ENCODE results near the gene GPR62.

Gene GPR62

GRCh38 chr3:51955893-51956770 is 951 bp downstream of the GPR62 start:
- no peak for DNase-seq (ENCODE audit: low read depth)

- DNase-seq (ENCODE audit: low read depth), result no peak
These were observed 2.5 kb downstream of the GPR62 start for GRCh38 chr3:51957520-51958205.

GRCh38 chr3:51958603-51959521 is 3.7 kb downstream of the GPR62 start:
- no peak for DNase-seq (ENCODE audit: low read depth)

GRCh38 chr3:51959651-51960050 is 4.5 kb downstream of the GPR62 start:
- no peak for DNase-seq (ENCODE audit: low read depth)

DNA sequence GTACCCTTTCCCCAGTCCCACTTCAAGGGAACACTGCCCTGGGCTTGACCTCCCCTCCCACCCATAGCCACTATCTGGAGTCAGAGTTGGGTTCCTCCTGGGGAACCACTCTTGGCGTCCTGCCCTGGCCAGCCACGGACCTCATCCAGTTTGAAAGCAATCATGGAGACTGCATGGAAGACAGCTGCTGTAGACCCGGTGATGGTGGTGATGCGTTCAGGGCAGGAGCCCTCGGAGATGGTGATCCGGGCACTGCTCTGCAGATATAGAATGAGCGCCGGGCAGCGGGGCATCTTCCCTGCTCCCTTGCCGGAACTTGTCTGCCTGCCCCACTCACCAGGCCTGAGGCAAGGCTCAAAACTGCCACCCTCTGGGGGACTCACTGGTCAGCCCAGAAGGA is 5.2 kb downstream of the GPR62 start:
- no peak for DNase-seq (ENCODE audit: low read depth)

DNA sequence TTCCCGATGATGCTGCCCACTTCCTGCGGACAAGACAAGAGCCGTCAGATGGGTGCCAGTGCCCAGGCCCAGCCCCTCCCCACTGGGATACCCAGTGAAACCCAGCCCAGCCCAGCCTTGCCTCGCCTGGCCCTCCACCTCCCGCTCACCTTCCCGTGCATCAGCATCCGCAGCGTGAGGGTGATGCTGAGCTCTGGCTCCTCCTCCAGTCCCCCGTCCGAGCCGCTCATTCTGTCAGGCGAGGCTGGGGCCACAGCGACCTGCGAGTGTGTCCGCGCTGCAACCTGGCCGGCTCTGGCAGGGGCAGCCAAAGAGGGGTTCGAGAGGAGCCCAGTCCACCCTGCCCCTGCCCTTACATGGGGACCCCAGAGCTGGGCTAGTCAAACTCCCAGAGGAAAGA is 5.8 kb downstream of the GPR62 start:
- DNase-seq (ENCODE audit: low read depth), result no peak

GRCh38 chr3:51961602-51962569 is 6.7 kb downstream of the GPR62 start:
- DNase-seq (ENCODE audit: low read depth), result no peak

GRCh38 chr3:51962854-51963530 is 7.8 kb downstream of the GPR62 start:
- DNase-seq (ENCODE audit: low read depth), result no peak

- DNase-seq (ENCODE audit: low read depth), result no peak
These were observed 8.8 kb downstream of the GPR62 start for GRCh38 chr3:51963951-51964451.

GRCh38 chr3:51964521-51964920 is 9.3 kb downstream of the GPR62 start:
- DNase-seq (ENCODE audit: low read depth), result no peak

- DNase-seq (ENCODE audit: low read depth), result no peak
These were observed 10.8 kb downstream of the GPR62 start for GRCh38 chr3:51966016-51966415.

DNA sequence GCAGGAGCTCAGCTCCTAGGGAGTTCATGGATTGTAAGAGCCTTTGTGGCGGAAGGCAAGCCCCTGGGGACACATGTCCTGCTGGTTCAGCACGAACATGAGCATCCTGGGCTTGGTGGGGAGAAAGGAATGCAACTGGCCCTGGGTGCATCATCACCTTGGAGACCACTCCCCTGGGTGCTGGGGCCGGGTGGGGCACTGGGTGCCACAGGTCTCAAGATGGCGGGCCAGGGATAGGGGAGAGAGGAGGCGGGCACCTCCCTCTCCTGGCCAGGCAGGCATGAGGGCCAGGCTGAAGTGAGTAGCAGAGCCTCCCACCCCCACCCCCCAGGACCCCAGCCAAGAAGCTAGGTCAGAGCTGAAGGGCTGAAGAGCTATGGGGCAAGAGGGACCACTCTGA is 11.3 kb downstream of the GPR62 start:
- no peak for DNase-seq (ENCODE audit: low read depth)

GRCh38 chr3:51966922-51967383 is 11.8 kb downstream of the GPR62 start:
- no peak for DNase-seq (ENCODE audit: low read depth)

DNA sequence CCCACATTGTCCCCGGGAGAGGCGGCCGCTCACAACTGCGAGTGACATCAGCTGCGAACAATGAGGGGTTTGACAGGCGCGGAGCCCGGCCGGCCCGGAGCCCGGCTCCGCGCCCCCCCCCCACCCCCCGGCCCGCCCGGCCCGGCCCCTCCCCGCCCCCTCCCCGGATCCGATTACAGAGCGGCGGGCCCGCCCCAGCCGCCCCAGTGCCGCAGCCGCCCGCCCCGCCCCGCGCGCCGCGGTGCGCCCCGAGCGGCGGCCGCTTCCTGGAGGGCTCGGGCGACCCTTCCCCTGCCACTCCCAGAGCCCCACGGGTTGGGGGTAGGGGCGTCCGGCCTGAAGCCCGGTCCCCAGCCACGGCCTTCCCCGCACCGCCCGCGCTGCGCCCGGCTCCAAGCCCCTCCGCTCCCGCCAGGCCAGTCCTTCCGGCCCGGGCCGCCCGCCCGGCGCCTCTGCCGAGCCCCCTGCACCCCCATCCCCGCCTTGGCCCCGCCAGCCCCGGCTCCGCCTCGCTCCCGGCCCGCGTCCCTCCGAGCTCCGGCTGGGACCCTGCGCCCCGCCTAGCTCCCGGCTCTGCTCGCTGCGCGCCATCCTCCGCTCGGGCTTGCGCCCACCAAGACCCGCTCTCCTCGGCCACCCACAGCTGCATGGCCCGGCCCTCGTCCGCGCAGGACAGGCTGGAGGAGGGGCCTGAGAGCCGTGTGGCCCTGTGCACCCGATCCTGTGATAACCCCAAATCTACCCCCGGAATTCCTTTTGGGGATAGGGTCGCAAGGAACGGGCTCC is 12.4 kb downstream of the GPR62 start, which contains the start of gene PCBP4:
TSS of gene PCBP4 (minus strand) at position 71 of the 786 bp plus-strand sequence. CDS start 6,214 bp downstream, outside the sequence.
- peak; percentile 27 for DNase-seq (ENCODE audit: low read depth)

- no peak for DNase-seq (ENCODE audit: low read depth)
These were observed 13.1 kb downstream of the GPR62 start for GRCh38 chr3:51968170-51968775.

GRCh38 chr3:51968883-51969678 is 13.9 kb downstream of the GPR62 start:
- no peak for DNase-seq (ENCODE audit: low read depth)

DNA sequence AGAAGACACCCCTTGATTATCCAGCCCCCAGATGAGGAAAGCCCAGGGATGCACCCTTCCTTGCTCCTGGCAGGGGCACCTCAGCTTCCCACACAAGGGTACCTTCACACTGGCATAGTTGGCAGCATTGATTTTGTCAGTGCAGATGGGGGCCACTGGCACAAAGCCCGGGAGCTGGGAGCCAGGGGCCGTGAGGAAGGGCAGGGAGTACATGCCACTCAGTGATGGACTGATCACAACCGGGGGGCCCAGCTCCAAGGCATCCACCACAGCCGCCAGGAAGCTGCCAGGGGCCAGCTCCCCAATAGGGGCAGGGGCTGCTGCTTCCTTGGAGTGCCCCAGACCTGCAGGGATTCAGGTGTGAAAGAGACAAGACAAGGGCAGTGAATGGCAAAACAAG is 14.7 kb downstream of the GPR62 start:
- no peak for DNase-seq (ENCODE audit: low read depth)

All from activated T-helper 9 cell treated with anti-CD3 and anti-CD28 coated beads, Interleukin-2, amount 50 U/mL, for 16 hours (primary cell).